ENCODE data around the gene SSH3.

Gene SSH3

GRCh38 chr11:67303132-67303834, at the start of gene SSH3:
Gene SSH3 (plus strand): TSS chr11:67303530. CDS start chr11:67303626, 96 bp downstream.
- peak; percentile 75 for DNase-seq (ENCODE audit: low spot score)

GRCh38 chr11:67253872-67254624, 49.3 kb upstream of the SSH3 start:
- DNase-seq (ENCODE audit: low spot score): no peak

DNA sequence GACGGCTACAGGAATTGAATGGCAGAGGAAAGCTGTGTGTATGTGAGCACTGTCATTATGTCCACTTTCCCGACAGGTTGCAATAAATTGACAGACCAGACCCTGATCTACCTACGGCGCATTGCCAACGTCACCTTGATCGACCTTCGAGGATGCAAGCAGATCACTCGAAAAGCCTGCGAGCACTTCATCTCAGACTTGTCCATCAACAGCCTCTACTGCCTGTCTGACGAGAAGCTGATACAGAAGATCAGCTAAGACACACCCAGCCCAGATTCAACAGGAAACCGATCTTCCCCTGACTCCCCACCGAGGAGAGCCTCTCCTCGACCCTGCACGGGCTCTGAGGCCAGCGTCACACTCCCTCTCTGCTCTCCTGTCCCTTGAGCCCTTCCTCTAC, 48.5 kb upstream of the SSH3 start:
- no peak for DNase-seq (ENCODE audit: low spot score)

GRCh38 chr11:67255353-67255752, 48.0 kb upstream of the SSH3 start:
- no peak for DNase-seq (ENCODE audit: low spot score)

- DNase-seq (ENCODE audit: low spot score): no peak
Observed at GRCh38 chr11:67255864-67256263, 47.5 kb upstream of the SSH3 start.

DNA sequence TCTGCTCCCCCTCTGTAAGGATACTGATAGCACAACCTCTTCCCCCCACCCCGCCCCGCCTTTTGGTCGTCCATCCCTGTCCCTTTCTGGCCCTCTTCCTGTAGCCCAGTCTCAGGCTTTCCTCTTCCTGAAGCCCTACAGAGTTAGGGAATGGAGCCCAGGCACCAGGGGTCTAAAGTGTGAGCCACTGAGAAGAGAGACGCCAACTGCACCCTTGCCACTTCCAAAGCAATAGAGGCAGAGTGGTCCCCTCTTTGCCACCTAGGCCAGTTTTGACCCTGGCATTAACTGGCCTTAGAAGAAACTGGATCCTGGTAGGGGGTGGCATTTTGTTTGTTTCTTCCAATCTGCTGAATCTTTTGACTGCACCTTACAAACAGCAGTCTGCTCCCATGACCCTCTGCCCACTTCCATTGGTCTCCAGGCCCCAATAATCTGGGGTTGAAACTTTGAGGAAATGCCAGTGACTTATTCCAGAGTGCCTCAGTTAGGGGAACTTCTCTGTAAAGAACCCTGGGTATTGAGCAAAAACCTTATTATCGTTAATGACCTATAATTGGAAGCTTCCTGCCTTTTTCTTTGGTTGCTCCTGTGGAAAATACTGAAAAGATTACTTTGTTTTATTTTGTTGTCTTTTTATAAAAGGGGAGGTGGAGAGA, 46.7 kb upstream of the SSH3 start:
- no peak for DNase-seq (ENCODE audit: low spot score)

DNA sequence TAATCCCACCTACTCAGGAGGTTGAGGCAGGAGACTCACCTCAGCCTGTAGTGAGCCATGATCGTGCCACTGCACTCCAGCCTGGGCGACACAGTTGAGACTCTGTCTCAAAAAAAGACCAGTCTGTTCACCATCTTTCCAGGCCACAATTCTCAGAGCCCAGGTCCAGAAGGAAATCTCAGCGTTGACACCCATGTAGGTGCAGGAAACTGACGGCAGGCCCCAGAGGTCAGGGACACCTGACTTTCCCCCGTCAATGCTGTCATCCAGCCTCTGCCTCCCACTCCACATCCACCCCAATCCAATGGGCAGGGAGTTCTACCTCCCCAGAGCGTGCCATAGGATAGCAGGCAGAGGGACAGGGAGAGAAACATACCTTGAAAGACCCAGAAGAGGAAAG, 42.9 kb upstream of the SSH3 start:
- DNase-seq (ENCODE audit: low spot score): no peak

DNA sequence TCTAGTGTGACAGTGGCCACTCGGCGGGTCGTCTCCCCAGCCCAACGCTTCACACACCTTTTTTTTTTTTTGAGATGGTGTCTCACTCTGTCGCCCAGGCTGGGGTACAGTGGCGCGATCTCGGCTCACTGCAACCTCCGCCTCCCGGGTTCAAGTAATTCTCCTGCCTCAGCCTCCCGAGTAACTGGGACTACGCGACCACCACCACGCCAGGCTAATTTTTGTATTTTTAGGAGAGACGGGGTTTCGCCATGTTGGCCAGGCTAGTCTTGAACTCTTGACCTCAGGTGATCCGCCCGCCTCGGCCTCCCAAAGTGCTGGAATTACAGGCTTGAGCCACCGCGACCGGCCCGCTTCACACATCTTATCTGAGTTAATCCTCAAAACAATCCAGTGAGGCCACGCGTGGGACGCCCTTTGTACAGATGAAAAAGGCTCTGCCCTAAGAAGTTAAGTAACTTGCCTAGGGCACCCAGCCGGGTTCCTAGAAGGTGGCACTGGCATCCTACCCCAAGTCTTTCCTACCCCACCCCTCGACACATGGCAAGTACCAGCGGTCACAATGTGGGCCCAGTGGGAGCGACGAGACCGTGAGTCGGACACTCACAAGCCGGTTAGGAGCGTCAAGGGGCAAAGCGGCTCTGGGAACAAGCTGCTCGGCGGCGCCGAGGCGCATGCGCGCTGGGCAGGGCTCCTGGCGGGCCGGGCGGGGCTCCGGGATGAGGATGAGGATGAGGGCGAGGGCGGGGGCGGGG, 42.3 kb upstream of the SSH3 start:
- peak; percentile 66 for DNase-seq (ENCODE audit: low spot score)

DNA sequence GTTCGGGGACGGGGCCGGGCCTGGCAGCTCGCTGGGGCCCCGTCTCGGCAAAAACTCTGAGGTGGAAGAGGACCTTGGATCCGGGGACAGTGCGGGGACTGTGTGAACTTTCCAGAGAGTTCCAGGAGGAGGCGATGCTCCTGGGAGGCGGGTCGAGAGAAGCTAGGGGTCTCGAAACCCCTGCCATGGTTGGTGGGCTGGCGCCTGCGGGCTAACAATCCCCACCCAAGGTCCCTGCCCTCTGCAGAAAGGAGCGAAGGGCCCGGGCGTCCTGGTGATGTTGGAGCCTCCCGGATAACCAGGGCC, 41.7 kb upstream of the SSH3 start:
- no peak for DNase-seq (ENCODE audit: low spot score)

GRCh38 chr11:67261946-67262681, 41.2 kb upstream of the SSH3 start:
- DNase-seq (ENCODE audit: low spot score): peak; percentile 62

- peak; percentile 86 for DNase-seq (ENCODE audit: low spot score)
Observed at GRCh38 chr11:67262731-67263675, 40.3 kb upstream of the SSH3 start.

DNA sequence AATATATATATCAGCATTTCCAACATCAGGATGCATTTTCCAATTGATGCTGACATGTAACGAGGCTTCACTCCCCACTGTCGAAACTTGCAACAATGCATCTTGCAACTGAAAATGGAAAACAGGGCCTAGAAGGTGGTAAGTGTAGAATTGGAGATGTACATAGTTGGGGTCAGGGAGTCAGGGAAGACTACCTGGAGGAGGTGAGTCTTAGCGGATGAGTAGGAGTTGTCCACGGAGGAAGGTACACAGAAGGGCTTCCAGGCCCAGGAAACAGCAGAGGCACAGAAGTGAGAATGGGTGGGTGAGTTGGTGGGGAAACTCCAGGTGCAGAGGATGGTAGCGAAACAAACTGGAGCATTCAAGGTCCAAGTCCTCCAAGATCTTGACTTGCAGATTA, 39.1 kb upstream of the SSH3 start:
- no peak for DNase-seq (ENCODE audit: low spot score)

- no peak for DNase-seq (ENCODE audit: low spot score)
Observed at GRCh38 chr11:67264877-67265632, 38.3 kb upstream of the SSH3 start.

GRCh38 chr11:67265633-67266448, 37.5 kb upstream of the SSH3 start:
- no peak for DNase-seq (ENCODE audit: low spot score)

GRCh38 chr11:67266449-67267187, 36.7 kb upstream of the SSH3 start, which contains the start of gene GRK2:
Gene GRK2 (plus strand): TSS chr11:67266473. CDS start chr11:67266700, 227 bp downstream.
- no peak for DNase-seq (ENCODE audit: low spot score)

DNA sequence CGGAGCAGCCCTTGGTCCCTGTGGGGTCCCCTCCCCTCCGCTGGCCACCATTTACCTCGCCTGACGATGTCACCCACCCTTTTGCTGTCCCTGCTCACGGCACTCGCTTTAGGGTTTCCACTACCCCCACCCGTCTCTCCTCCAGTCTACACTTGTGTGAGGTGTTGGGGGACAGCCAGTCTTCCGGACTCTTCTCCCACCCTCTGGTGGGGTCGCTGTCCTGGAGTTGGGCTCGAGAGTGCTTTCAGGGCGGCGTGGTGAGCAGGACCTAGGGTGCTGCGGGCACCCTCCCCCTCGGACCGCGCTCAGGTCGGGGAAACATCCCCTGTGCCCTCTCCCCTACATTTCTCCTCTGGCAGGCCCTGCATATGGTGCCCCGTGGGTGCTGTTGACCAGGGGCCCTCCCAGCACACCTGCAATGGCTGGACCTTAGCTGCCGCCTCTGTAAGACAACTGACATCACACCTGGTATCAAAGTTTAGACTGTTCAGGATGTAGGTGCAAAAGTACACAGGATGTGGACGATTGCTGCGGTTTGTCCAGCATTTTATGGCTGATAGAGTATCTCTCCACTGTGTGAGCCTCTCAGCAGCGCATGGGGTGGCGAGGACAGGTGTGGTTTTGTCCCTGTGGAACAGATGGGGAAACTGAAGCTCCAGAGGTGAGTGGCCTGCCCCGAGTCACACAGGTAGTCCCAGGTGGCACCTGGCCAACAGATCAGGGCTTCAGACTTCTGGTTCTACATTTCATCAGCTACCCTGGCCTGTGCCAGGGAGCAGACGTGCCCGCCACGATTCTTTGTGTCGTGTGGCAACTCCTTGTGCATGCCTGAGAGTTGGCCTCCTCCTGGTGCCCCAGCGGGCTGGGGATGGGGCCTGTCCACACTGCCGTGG, 35.9 kb upstream of the SSH3 start:
- no peak for DNase-seq (ENCODE audit: low spot score)

Data from cerebellar cortex (tissue), 1 donor.